Breast epithelium (tissue), 4 donors: ENCODE measurements around the gene AGAP3. TPM values are rescaled to one million over a fixed set of nuclear protein-coding genes. Genes with fewer than 3 reads are reported as not detected.

ENCODE experiments used
- DNase-seq, 2 donors: peaks; one replicate each; pipeline ENCODE4 v3.0.0-alpha.2; 2019; ENCODE audit warnings: low spot score in 2 of 2
- H3K27ac ChIP-seq, 2 donors: fragments of 200-600 bp; sonication (generic) in 1 of 2; one replicate each; pipeline ENCODE4 v1.5.1; 2016 to 2019; ENCODE audit warnings: mild to moderate bottlenecking in 1 of 2
- H3K27me3 ChIP-seq, 2 donors: fragments of 200-600 bp; sonication (generic) in 1 of 2; one replicate each; pipeline versions ENCODE4 v1.5.1 to v1.6.0; 2017 to 2019; ENCODE audit warnings: control low read depth in 1 of 2, mild to moderate bottlenecking in 1 of 2
- H3K36me3 ChIP-seq: fragments of 200-600 bp; one replicate; pipeline ENCODE4 v1.5.1; 2019
- H3K4me1 ChIP-seq, 2 donors: fragments of 200-600 bp; sonication (generic); one replicate each; pipeline ENCODE4 v1.5.1; 2016 to 2019; ENCODE audit warnings: control low read depth in 1 of 2
- H3K4me3 ChIP-seq, 3 donors: fragments of 200-600 bp; sonication (generic); 1 replicate in 2 of 3; 2 replicates in 1 of 3; pipeline ENCODE4 v1.5.1; 2016 to 2019; ENCODE audit warnings: mild to moderate bottlenecking in 3 of 3, moderate library complexity in 2 of 3
- H3K9me3 ChIP-seq, 2 donors: fragments of 200-600 bp; sonication (generic) in 1 of 2; one replicate each; pipeline ENCODE4 v1.5.1; 2016 to 2019; ENCODE audit warnings: control low read depth in 1 of 2
- CTCF ChIP-seq, 3 donors: fragments of 450-650 bp; IDR thresholded peaks; one replicate each; pipeline ENCODE4 v1.5.1; 2016 to 2017; ENCODE audit warnings: antibody characterized with exemption in 3 of 3, mild to moderate bottlenecking in 3 of 3, moderate library complexity in 3 of 3
- POLR2A ChIP-seq: fragments of 450-650 bp; IDR thresholded peaks from one replicate; pipeline ENCODE4 v1.6.1; 2016; ENCODE audit warnings: antibody characterized with exemption, mild to moderate bottlenecking, moderate library complexity
- POLR2AphosphoS5 ChIP-seq, 3 donors: sonication (generic); formaldehyde crosslinking; IDR thresholded peaks; one replicate each; pipeline ENCODE4 v1.6.1; 2017; ENCODE audit warnings: antibody characterized with exemption in 3 of 3
- intact Hi-C: fragments of 100-400 bp; cut with DNase I; formaldehyde crosslinking; loops from one replicate; pipeline ENCODE4 v1.15.1; 2023; ENCODE audit warnings: low total_unique reads
- total RNA-seq, 3 donors: library from RNA; depleted of rRNA; stranded (reverse); fragments of >200 nt; gene quantifications; one replicate each; pipeline ENCODE4 v1.1.0, GENCODE V29; 2016

The AGAP3 gene
- total RNA-seq, 3 donors from 2014 or later: 47.2 to 58.1 (median 55.1) TPM

- no peaks in the 10 kb centered on the region for H3K4me1 ChIP-seq
- H3K4me3 ChIP-seq: no peak overlapping the region
- no peak for TF ChIP-seq CTCF (IDR thresholded peaks at IDR 0.05)
- TF ChIP-seq POLR2AphosphoS5 (IDR thresholded peaks at IDR 0.05): no peak
- TF ChIP-seq POLR2A: no peak
- no peak for DNase-seq
- intact Hi-C loops: no loop called here
- peaks cover 29% of the 10 kb centered on the region for H3K36me3 ChIP-seq
- H3K9me3 ChIP-seq: no peaks in the 10 kb centered on the region
- no peak overlapping the region for H3K27ac ChIP-seq
- H3K27me3 ChIP-seq: no peaks in the 10 kb centered on the region
These were observed 16.3 kb upstream of the AGAP3 start for GRCh38 chr7:151069841-151070573.

GRCh38 chr7:151070574-151070960, 15.7 kb upstream of the AGAP3 start:
- Histone ChIP-seq H3K4me1 (no peaks in the 10 kb centered on the region), H3K27ac (no peak overlapping the region), H3K27me3 (no peaks in the 10 kb centered on the region), H3K36me3 (peaks cover 29% of the 10 kb centered on the region), H3K4me3 (no peak overlapping the region), H3K9me3 (no peaks in the 10 kb centered on the region)
- intact Hi-C loops: no loop called here
- DNase-seq: no peak
- no peak for TF ChIP-seq POLR2AphosphoS5 (IDR thresholded peaks at IDR 0.05)
- TF ChIP-seq CTCF (IDR thresholded peaks at IDR 0.05): no peak
- no peak for TF ChIP-seq POLR2A

GRCh38 chr7:151071032-151071866, 15.0 kb upstream of the AGAP3 start:
- peaks cover 29% of the 10 kb centered on the region for H3K36me3 ChIP-seq
- H3K4me3 ChIP-seq: no peak overlapping the region
- intact Hi-C loops: no loop called here
- no peak overlapping the region for H3K27ac ChIP-seq
- no peaks in the 10 kb centered on the region for H3K27me3 ChIP-seq
- H3K4me1 ChIP-seq: no peaks in the 10 kb centered on the region
- no peak for TF ChIP-seq POLR2AphosphoS5 (IDR thresholded peaks at IDR 0.05)
- no peak for TF ChIP-seq CTCF (IDR thresholded peaks at IDR 0.05)
- no peak for TF ChIP-seq POLR2A
- no peak for DNase-seq
- H3K9me3 ChIP-seq: no peaks in the 10 kb centered on the region

- no peak for DNase-seq
- H3K4me3 ChIP-seq: no peak overlapping the region
- peaks cover 0 to 1% of the 10 kb centered on the region in 2 donors for H3K4me1 ChIP-seq
- intact Hi-C loops: no loop called here
- no peak overlapping the region for H3K27ac ChIP-seq
- no peaks in the 10 kb centered on the region for H3K9me3 ChIP-seq
- TF ChIP-seq POLR2AphosphoS5 (IDR thresholded peaks at IDR 0.05) (no peak), POLR2A (no peak), CTCF (IDR thresholded peaks at IDR 0.05) (no peak)
- H3K27me3 ChIP-seq: no peaks in the 10 kb centered on the region
- peaks cover 19% of the 10 kb centered on the region for H3K36me3 ChIP-seq
These were observed 12.3 kb upstream of the AGAP3 start for GRCh38 chr7:151073990-151074389.
